Measurements from ENCODE around the gene S100A10.

S100A10 gene, protein sequence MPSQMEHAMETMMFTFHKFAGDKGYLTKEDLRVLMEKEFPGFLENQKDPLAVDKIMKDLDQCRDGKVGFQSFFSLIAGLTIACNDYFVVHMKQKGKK

GRCh38 chr1:151993734-151994496 is at the start of gene S100A10:
TSS of gene S100A10 (minus strand) at chr1:151993859. CDS start at chr1:151986230, 7,629 bp downstream.
- peak; percentile 59 for ATAC-seq
- TF ChIP-seq, protein P1, sequence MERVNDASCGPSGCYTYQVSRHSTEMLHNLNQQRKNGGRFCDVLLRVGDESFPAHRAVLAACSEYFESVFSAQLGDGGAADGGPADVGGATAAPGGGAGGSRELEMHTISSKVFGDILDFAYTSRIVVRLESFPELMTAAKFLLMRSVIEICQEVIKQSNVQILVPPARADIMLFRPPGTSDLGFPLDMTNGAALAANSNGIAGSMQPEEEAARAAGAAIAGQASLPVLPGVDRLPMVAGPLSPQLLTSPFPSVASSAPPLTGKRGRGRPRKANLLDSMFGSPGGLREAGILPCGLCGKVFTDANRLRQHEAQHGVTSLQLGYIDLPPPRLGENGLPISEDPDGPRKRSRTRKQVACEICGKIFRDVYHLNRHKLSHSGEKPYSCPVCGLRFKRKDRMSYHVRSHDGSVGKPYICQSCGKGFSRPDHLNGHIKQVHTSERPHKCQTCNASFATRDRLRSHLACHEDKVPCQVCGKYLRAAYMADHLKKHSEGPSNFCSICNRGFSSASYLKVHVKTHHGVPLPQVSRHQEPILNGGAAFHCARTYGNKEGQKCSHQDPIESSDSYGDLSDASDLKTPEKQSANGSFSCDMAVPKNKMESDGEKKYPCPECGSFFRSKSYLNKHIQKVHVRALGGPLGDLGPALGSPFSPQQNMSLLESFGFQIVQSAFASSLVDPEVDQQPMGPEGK (CRISPR knock-in tag; IDR thresholded peaks at IDR 0.05; ENCODE audit: borderline replicate concordance): no peak
- TF ChIP-seq BACH2 (CRISPR knock-in tag; IDR thresholded peaks at IDR 0.05; ENCODE audit: borderline replicate concordance): no peak
- no peak for TF ChIP-seq GLIS3 (CRISPR knock-in tag; IDR thresholded peaks at IDR 0.05)
- no peak for TF ChIP-seq ZC3H10 (CRISPR knock-in tag; IDR thresholded peaks at IDR 0.05)
- TF ChIP-seq TCF4 (CRISPR knock-in tag; IDR thresholded peaks at IDR 0.05; ENCODE audit: borderline replicate concordance): no peak
- no peak for TF ChIP-seq TOX (CRISPR knock-in tag; IDR thresholded peaks at IDR 0.05; ENCODE audit: borderline replicate concordance)
- no peak for TF ChIP-seq PPARA (CRISPR knock-in tag; IDR thresholded peaks at IDR 0.05; ENCODE audit: borderline replicate concordance)
- TF ChIP-seq ZFP3 (CRISPR knock-in tag; IDR thresholded peaks at IDR 0.05): no peak
- no peak for TF ChIP-seq ISL1 (CRISPR knock-in tag; IDR thresholded peaks at IDR 0.05)
- no peak for TF ChIP-seq ZNF70 (CRISPR knock-in tag; IDR thresholded peaks at IDR 0.05)
- TF ChIP-seq ZFP30 (CRISPR knock-in tag; IDR thresholded peaks at IDR 0.05): no peak
- no peak for TF ChIP-seq CSRNP3 (CRISPR knock-in tag; IDR thresholded peaks at IDR 0.05)
- no peak for TF ChIP-seq RARB (CRISPR knock-in tag; IDR thresholded peaks at IDR 0.05)
- no peak for TF ChIP-seq OSR1 (CRISPR knock-in tag; IDR thresholded peaks at IDR 0.05)
- TF ChIP-seq, protein P2, sequence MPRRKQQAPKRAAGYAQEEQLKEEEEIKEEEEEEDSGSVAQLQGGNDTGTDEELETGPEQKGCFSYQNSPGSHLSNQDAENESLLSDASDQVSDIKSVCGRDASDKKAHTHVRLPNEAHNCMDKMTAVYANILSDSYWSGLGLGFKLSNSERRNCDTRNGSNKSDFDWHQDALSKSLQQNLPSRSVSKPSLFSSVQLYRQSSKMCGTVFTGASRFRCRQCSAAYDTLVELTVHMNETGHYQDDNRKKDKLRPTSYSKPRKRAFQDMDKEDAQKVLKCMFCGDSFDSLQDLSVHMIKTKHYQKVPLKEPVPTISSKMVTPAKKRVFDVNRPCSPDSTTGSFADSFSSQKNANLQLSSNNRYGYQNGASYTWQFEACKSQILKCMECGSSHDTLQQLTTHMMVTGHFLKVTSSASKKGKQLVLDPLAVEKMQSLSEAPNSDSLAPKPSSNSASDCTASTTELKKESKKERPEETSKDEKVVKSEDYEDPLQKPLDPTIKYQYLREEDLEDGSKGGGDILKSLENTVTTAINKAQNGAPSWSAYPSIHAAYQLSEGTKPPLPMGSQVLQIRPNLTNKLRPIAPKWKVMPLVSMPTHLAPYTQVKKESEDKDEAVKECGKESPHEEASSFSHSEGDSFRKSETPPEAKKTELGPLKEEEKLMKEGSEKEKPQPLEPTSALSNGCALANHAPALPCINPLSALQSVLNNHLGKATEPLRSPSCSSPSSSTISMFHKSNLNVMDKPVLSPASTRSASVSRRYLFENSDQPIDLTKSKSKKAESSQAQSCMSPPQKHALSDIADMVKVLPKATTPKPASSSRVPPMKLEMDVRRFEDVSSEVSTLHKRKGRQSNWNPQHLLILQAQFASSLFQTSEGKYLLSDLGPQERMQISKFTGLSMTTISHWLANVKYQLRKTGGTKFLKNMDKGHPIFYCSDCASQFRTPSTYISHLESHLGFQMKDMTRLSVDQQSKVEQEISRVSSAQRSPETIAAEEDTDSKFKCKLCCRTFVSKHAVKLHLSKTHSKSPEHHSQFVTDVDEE (CRISPR knock-in tag; IDR thresholded peaks at IDR 0.05): no peak
- TF ChIP-seq ZNF565 (CRISPR knock-in tag; conservative IDR thresholded peaks at IDR 0.05; ENCODE audit: low read depth): no peak
- no peak for TF ChIP-seq ARNTL (CRISPR knock-in tag; IDR thresholded peaks at IDR 0.05; ENCODE audit: borderline replicate concordance, low read depth)
- TF ChIP-seq ZNF8 (CRISPR knock-in tag; IDR thresholded peaks at IDR 0.05): no peak

DNA sequence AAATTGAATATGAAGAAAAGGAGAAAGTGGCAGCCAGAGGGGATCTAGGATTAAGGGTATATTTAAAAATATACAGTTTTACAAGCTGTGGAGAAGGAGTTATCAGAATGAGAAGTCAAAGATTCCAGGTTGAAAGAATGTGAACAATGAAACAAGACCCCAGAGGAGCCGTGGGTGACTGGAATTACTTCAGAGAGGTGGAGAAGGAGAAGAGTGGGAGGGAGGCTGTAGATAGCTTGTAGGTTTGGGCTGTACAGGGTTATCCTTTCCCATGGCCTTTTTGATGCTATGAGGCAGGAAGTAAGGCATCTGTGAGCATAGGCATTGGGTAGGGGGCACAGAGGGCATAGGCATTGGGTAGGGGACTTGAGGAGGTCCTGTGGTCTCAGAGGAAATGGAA is 48.4 kb upstream of the S100A10 start:
- no peak for TF ChIP-seq ESRRG (CRISPR knock-in tag; IDR thresholded peaks at IDR 0.05)
- no peak for TF ChIP-seq BACH2 (CRISPR knock-in tag; IDR thresholded peaks at IDR 0.05; ENCODE audit: borderline replicate concordance)
- TF ChIP-seq CSDC2 (CRISPR knock-in tag; IDR thresholded peaks at IDR 0.05): no peak
- TF ChIP-seq ZNF565 (CRISPR knock-in tag; conservative IDR thresholded peaks at IDR 0.05; ENCODE audit: low read depth): no peak
- no peak for TF ChIP-seq ZNF70 (CRISPR knock-in tag; IDR thresholded peaks at IDR 0.05)
- ATAC-seq: no peak

- no peak for ATAC-seq
- no peak for TF ChIP-seq CSDC2 (CRISPR knock-in tag; IDR thresholded peaks at IDR 0.05)
- TF ChIP-seq ESRRG (CRISPR knock-in tag; IDR thresholded peaks at IDR 0.05): no peak
- TF ChIP-seq BACH2 (CRISPR knock-in tag; IDR thresholded peaks at IDR 0.05; ENCODE audit: borderline replicate concordance): no peak
- TF ChIP-seq RARB (CRISPR knock-in tag; IDR thresholded peaks at IDR 0.05): no peak
- TF ChIP-seq OSR1 (CRISPR knock-in tag; IDR thresholded peaks at IDR 0.05): no peak
- TF ChIP-seq ISL1 (CRISPR knock-in tag; IDR thresholded peaks at IDR 0.05): no peak
- TF ChIP-seq ARNTL (CRISPR knock-in tag; IDR thresholded peaks at IDR 0.05; ENCODE audit: borderline replicate concordance, low read depth): no peak
- no peak for TF ChIP-seq PPARA (CRISPR knock-in tag; IDR thresholded peaks at IDR 0.05; ENCODE audit: borderline replicate concordance)
- TF ChIP-seq ZNF70 (CRISPR knock-in tag; IDR thresholded peaks at IDR 0.05): no peak
- TF ChIP-seq ZNF8 (CRISPR knock-in tag; IDR thresholded peaks at IDR 0.05): no peak
- TF ChIP-seq ZNF565 (CRISPR knock-in tag; conservative IDR thresholded peaks at IDR 0.05; ENCODE audit: low read depth): no peak
- no peak for TF ChIP-seq ZC3H10 (CRISPR knock-in tag; IDR thresholded peaks at IDR 0.05)
- TF ChIP-seq POU6F1 (CRISPR knock-in tag; IDR thresholded peaks at IDR 0.05; ENCODE audit: borderline replicate concordance, low read depth): no peak
- TF ChIP-seq, protein P1 (CRISPR knock-in tag; IDR thresholded peaks at IDR 0.05; ENCODE audit: borderline replicate concordance): no peak
- no peak for TF ChIP-seq ZFP30 (CRISPR knock-in tag; IDR thresholded peaks at IDR 0.05)
- TF ChIP-seq, protein P2 (CRISPR knock-in tag; IDR thresholded peaks at IDR 0.05): no peak
- TF ChIP-seq SNAI2 (CRISPR knock-in tag; IDR thresholded peaks at IDR 0.05): no peak
Measured at GRCh38 chr1:152039886-152040285, 46.2 kb upstream of the S100A10 start.
